ENCODE results near the gene TMEM131L.

DNA sequence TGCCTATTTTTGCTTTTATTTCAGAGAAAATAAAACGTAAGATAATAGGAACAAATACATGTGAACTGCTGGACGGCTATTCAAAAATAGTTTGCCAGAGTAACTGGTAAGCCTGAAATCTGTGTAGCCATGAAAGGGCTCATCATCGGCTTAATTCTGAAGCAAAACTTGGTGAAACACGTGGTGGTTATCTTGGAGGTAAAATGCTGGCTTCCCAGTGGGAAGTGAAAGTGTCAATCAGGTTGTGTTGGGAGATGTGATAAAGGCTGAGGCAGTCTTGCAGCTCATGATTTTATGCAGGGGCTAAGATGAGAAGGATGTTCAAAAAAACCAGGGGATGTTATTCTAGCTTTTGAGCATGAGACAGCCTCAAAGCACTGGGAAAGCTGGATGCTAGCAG is 181.8 kb downstream of the TMEM131L start:
- no peak for TF ChIP-seq JUND (IDR thresholded peaks at IDR 0.05)
- TF ChIP-seq, protein P1, sequence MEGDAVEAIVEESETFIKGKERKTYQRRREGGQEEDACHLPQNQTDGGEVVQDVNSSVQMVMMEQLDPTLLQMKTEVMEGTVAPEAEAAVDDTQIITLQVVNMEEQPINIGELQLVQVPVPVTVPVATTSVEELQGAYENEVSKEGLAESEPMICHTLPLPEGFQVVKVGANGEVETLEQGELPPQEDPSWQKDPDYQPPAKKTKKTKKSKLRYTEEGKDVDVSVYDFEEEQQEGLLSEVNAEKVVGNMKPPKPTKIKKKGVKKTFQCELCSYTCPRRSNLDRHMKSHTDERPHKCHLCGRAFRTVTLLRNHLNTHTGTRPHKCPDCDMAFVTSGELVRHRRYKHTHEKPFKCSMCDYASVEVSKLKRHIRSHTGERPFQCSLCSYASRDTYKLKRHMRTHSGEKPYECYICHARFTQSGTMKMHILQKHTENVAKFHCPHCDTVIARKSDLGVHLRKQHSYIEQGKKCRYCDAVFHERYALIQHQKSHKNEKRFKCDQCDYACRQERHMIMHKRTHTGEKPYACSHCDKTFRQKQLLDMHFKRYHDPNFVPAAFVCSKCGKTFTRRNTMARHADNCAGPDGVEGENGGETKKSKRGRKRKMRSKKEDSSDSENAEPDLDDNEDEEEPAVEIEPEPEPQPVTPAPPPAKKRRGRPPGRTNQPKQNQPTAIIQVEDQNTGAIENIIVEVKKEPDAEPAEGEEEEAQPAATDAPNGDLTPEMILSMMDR (IDR thresholded peaks at IDR 0.05; ENCODE audit: low read depth, low read length, missing input control) = no peak
- TF ChIP-seq, protein P2, sequence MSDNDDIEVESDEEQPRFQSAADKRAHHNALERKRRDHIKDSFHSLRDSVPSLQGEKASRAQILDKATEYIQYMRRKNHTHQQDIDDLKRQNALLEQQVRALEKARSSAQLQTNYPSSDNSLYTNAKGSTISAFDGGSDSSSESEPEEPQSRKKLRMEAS (IDR thresholded peaks at IDR 0.05) = no peak
- no peak for TF ChIP-seq YY1 (IDR thresholded peaks at IDR 0.05)
